Caco-2 (cell line): ENCODE results near the gene MAP1LC3B2. TPM values are rescaled to one million over a fixed set of nuclear protein-coding genes. Genes with fewer than 3 reads are reported as not detected.

Experiments used
- BruUV-seq: library from RNA; stranded (reverse); fragments of 400-500 nt; replicated peaks from 2 replicates; lab custom pipeline; 2021; lab: Mats Ljungman, UMichigan
- CTCF ChIA-PET: fragments of 300-600 bp; sonication (Branson Sonifier 250); formaldehyde crosslinking; loops from one replicate; lab custom pipeline; 2022; ENCODE audit warnings: antibody characterized with exemption; lab: Charles Lee
- POLR2A ChIA-PET: fragments of 300-600 bp; sonication (Branson Sonifier 250); formaldehyde crosslinking; loops from one replicate; lab custom pipeline; 2022; ENCODE audit warnings: antibody characterized with exemption; lab: Charles Lee
- DNase-seq, 2 experiments: peaks; one replicate each; pipeline versions ENCODE4 v3.0.0 to v3.0.0-alpha.2; 2020 to 2022
- H3K27me3 ChIP-seq: replicated peaks from 2 replicates; pipeline ENCODE4 v1.6.0; 2011; ENCODE audit warnings: low read length; ENCODE audit not compliant: control insufficient read depth, insufficient read depth
- H3K36me3 ChIP-seq: 2 replicates; pipeline ENCODE4 v1.5.1; 2011; ENCODE audit warnings: low read length; ENCODE audit not compliant: control insufficient read depth, insufficient read depth
- H3K4me1 ChIP-seq: fragments of 250-450 bp; sonication (Bioruptor Pico); 2 replicates; pipeline ENCODE4 v1.5.1; 2020; ENCODE audit warnings: mild to moderate bottlenecking
- H3K4me3 ChIP-seq: 2 replicates; pipeline ENCODE4 v1.5.1; 2011; ENCODE audit warnings: low read depth, mild to moderate bottlenecking, control low read depth, low read length
- H3K9me3 ChIP-seq: fragments of 250-450 bp; sonication (Bioruptor Pico); 2 replicates; pipeline ENCODE4 v1.5.1; 2020; ENCODE audit warnings: mild to moderate bottlenecking, moderate library complexity
- H3K27ac Mint-ChIP-seq: one replicate; pipeline ENCODE4 v1.8.0; 2022; ENCODE audit warnings: mixed read lengths; ENCODE audit not compliant: unreplicated experiment
- H3K27me3 Mint-ChIP-seq: one replicate; pipeline ENCODE4 v1.8.0; 2022; ENCODE audit warnings: mixed read lengths; ENCODE audit not compliant: insufficient read depth, unreplicated experiment
- H3K36me3 Mint-ChIP-seq: one replicate; pipeline ENCODE4 v1.8.0; 2022; ENCODE audit warnings: mild to moderate bottlenecking, mixed read lengths; ENCODE audit not compliant: insufficient read depth, unreplicated experiment
- H3K4me1 Mint-ChIP-seq: one replicate; pipeline ENCODE4 v1.8.0; 2022; ENCODE audit warnings: low read depth, mixed read lengths; ENCODE audit not compliant: unreplicated experiment
- H3K4me3 Mint-ChIP-seq: one replicate; pipeline ENCODE4 v1.8.0; 2022; ENCODE audit warnings: mild to moderate bottlenecking, moderate library complexity, mixed read lengths; ENCODE audit not compliant: unreplicated experiment
- H3K9me3 Mint-ChIP-seq: one replicate; pipeline ENCODE4 v1.8.0; 2022; ENCODE audit warnings: mixed read lengths; ENCODE audit not compliant: unreplicated experiment
- intact Hi-C: fragments of 100-400 bp; cut with micrococcal nuclease; formaldehyde crosslinking; loops from one replicate; pipeline ENCODE4 v1.10.0; 2022; ENCODE audit not compliant: unreplicated experiment
- total RNA-seq: library from RNA; stranded (reverse); gene quantifications from 2 replicates; pipeline ENCODE4 v1.2.3, GENCODE V29; 2022
- TF ChIP-seq, protein P1 (sequence below), 2 experiments: fragments of 200-600 bp in 1 of 2; IDR thresholded peaks; 1 replicate in 1 of 2; 2 replicates in 1 of 2; pipeline versions ENCODE4 v1.5.1 to v1.8.0; 2011 to 2022; ENCODE audit warnings: antibody characterized with exemption in 1 of 2, control low read depth in 1 of 2, inconsistent platforms in 1 of 2, low read depth in 1 of 2, low read length in 1 of 2, mild to moderate bottlenecking in 1 of 2, moderate library complexity in 1 of 2; ENCODE audit not compliant: insufficient read depth in 1 of 2, severe bottlenecking in 1 of 2, unreplicated experiment in 1 of 2

The MAP1LC3B2 gene
- total RNA-seq, 1 experiment from 2014 or later = not detected

DNA sequence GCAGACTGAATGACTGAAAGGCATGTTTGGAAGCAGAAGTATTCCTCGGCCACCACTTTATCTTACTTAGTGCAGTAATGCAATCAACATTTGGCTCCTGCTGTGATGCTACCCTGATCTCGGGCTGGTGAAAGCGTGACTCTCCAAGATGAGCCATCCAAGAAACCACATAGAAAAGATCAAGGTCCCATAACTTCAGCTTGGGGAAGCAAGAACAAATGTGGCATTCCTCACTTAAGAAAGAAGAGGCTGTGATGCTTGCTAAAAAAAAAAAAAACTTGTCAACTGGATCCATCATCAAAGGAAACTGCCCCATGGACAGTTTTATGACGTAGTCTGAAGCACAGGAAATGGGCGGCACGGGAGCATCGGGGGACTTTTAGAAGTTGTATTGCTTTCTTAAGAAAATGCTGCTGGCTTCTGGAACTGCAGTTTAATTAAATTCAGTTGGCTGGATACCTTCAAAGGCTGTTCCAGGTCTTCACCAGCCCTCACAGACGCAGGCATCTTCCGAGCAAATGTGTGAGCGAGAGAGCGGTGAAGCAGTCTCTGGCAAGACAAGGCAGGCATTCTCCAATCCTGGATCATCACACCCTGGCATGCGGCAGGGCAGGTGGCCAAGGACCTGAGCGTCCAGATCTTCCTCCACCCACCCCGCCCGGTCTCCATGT, 38.2 kb upstream of the MAP1LC3B2 start:
- intact Hi-C loops = no loop called here
- Histone ChIP-seq H3K4me3 (no peak overlapping the region), H3K9me3 (no peaks in the 10 kb centered on the region), H3K36me3 (no peaks in the 10 kb centered on the region), H3K27me3 (no peaks in the 10 kb centered on the region), H3K4me1 (peaks cover 14% of the 10 kb centered on the region)
- Mint-ChIP-seq H3K27me3 (no peaks in the 10 kb centered on the region), H3K4me1 (peaks cover 20% of the 10 kb centered on the region), H3K4me3 (no peak overlapping the region), H3K27ac (no peak overlapping the region), H3K36me3 (no peaks in the 10 kb centered on the region), H3K9me3 (no peaks in the 10 kb centered on the region)
- CTCF ChIA-PET = no interaction called here
- DNase-seq = no peak
- POLR2A ChIA-PET = no interaction called here
- BruUV-seq = no TSS peak
- TF ChIP-seq, protein P1, sequence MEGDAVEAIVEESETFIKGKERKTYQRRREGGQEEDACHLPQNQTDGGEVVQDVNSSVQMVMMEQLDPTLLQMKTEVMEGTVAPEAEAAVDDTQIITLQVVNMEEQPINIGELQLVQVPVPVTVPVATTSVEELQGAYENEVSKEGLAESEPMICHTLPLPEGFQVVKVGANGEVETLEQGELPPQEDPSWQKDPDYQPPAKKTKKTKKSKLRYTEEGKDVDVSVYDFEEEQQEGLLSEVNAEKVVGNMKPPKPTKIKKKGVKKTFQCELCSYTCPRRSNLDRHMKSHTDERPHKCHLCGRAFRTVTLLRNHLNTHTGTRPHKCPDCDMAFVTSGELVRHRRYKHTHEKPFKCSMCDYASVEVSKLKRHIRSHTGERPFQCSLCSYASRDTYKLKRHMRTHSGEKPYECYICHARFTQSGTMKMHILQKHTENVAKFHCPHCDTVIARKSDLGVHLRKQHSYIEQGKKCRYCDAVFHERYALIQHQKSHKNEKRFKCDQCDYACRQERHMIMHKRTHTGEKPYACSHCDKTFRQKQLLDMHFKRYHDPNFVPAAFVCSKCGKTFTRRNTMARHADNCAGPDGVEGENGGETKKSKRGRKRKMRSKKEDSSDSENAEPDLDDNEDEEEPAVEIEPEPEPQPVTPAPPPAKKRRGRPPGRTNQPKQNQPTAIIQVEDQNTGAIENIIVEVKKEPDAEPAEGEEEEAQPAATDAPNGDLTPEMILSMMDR (IDR thresholded peaks at IDR 0.05; ENCODE audit: insufficient read depth in 1 of 2, low read depth in 1 of 2, low read length in 1 of 2, severe bottlenecking in 1 of 2, unreplicated experiment in 1 of 2) = no peak

DNA sequence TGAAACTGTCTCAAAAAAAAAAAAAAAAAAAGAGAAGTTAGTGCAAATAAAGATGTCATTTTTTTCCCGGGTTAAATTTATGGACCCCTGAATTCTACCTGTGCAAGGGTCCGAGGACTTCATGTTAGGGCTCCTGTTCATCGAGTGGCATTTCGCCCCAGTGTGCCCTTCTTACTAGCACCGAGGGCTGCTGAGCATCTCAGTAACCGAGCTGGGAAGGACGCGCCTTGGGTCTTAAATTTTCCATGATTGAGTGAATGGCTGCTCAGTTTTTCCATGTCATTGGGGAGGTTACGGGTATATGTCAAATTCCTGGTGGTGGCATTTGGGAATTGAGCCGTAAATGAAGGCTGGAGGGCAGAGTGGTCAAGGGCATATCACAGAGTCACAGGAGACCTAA, 34.9 kb upstream of the MAP1LC3B2 start:
- TF ChIP-seq, protein P1 (IDR thresholded peaks at IDR 0.05; ENCODE audit: insufficient read depth in 1 of 2, low read depth in 1 of 2, low read length in 1 of 2, severe bottlenecking in 1 of 2, unreplicated experiment in 1 of 2) = no peak
- H3K9me3 Mint-ChIP-seq = no peaks in the 10 kb centered on the region

DNA sequence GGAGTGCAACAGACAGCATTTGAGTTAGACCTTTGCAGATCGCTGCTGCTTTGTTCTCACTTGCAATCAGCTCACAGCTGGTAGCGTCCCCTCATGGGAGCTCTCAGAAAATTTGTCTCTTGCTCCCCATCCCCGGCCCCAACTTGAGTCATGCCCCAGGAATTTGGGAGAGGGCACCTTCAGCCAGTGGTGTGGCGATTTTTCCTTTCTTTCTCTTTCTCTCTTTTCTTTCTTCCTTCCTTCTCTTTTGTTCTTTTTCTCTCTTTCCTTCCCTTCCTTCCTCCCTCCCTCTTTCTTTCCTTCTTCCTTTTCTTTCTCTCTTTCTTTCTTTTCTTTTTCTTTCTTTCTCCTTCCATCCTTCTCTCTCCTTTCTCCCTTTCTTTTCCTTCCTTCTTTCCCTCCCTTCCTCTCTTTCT, 34.2 kb upstream of the MAP1LC3B2 start:
- no peak for DNase-seq
- Mint-ChIP-seq H3K27ac (peak overlapping the region; percentile 31), H3K4me1 (peaks cover 20% of the 10 kb centered on the region), H3K27me3 (no peaks in the 10 kb centered on the region), H3K36me3 (no peaks in the 10 kb centered on the region), H3K4me3 (no peak overlapping the region), H3K9me3 (no peaks in the 10 kb centered on the region)
- no peaks in the 10 kb centered on the region for H3K9me3 ChIP-seq
- H3K4me3 ChIP-seq = no peak overlapping the region
- intact Hi-C loops = no loop called here
- no TSS peak for BruUV-seq
- peaks cover 33% of the 10 kb centered on the region for H3K4me1 ChIP-seq
- no peaks in the 10 kb centered on the region for H3K27me3 ChIP-seq
- POLR2A ChIA-PET = no interaction called here
- TF ChIP-seq, protein P1 (IDR thresholded peaks at IDR 0.05; ENCODE audit: insufficient read depth in 1 of 2, low read depth in 1 of 2, low read length in 1 of 2, severe bottlenecking in 1 of 2, unreplicated experiment in 1 of 2) = no peak
- H3K36me3 ChIP-seq = no peaks in the 10 kb centered on the region
- CTCF ChIA-PET = interaction anchor here (0.6 to 0.7 kb wide), 2 partner anchors 53 to 168 kb away, joined by 3 to 5 read pairs; no protein-coding TSS in a partner anchor

More for the DNA sequence above, 34.9 kb upstream of the MAP1LC3B2 start:
- no peaks in the 10 kb centered on the region for H3K36me3 ChIP-seq
- DNase-seq = no peak
- no peak overlapping the region for H3K4me3 ChIP-seq
- H3K27me3 ChIP-seq = no peaks in the 10 kb centered on the region
- POLR2A ChIA-PET = no interaction called here
- peaks cover 29% of the 10 kb centered on the region for H3K4me1 ChIP-seq
- no peaks in the 10 kb centered on the region for H3K9me3 ChIP-seq
- Mint-ChIP-seq H3K27me3 (no peaks in the 10 kb centered on the region), H3K27ac (peak overlapping the region; percentile 31), H3K36me3 (no peaks in the 10 kb centered on the region), H3K4me1 (peaks cover 20% of the 10 kb centered on the region), H3K4me3 (no peak overlapping the region)
- CTCF ChIA-PET = no interaction called here
- no TSS peak for BruUV-seq
- intact Hi-C loops = no loop called here
